Tibial nerve (tissue), 4 donors: ENCODE data around the gene DLX2. TPM values are rescaled to one million over a fixed set of nuclear protein-coding genes. Genes with fewer than 3 reads are reported as not detected.
"Not testable (repeated sequence)": the region's sequence is repeated elsewhere in the genome, so short reads cannot be mapped to it uniquely, and the experiment has no call there.

Experiments used
- DNase-seq, 2 donors: peaks; one replicate each; pipeline ENCODE4 v3.0.0-alpha.2; 2019; ENCODE audit warnings: low spot score in 2 of 2
- H3K27ac ChIP-seq, 4 donors: fragments of 200-600 bp; sonication (generic) in 3 of 4; one replicate each; pipeline ENCODE4 v1.5.1; 2017 to 2019; ENCODE audit warnings: mild to moderate bottlenecking in 1 of 4
- H3K27me3 ChIP-seq, 2 donors: fragments of 200-600 bp; sonication (generic) in 1 of 2; one replicate each; pipeline versions ENCODE4 v1.5.1 to v1.6.0; 2017 to 2019
- H3K36me3 ChIP-seq, 3 donors: fragments of 200-600 bp; sonication (generic); one replicate each; pipeline ENCODE4 v1.5.1; 2018 to 2019
- H3K4me1 ChIP-seq, 4 donors: fragments of 200-600 bp; sonication (generic) in 3 of 4; one replicate each; pipeline ENCODE4 v1.5.1; 2017 to 2019
- H3K4me3 ChIP-seq, 4 donors: fragments of 200-600 bp; sonication (generic) in 3 of 4; one replicate each; pipeline ENCODE4 v1.5.1; 2017 to 2019; ENCODE audit warnings: mild to moderate bottlenecking in 1 of 4, moderate library complexity in 1 of 4
- H3K9me3 ChIP-seq, 4 donors: fragments of 200-600 bp; sonication (generic) in 3 of 4; one replicate each; pipeline ENCODE4 v1.5.1; 2017 to 2019
- EP300 ChIP-seq, 2 donors: sonication (generic); formaldehyde crosslinking; IDR thresholded peaks; one replicate each; pipeline ENCODE4 v1.6.1; 2017; ENCODE audit warnings: antibody characterized with exemption in 2 of 2, mild to moderate bottlenecking in 1 of 2
- POLR2A ChIP-seq, 2 donors: fragments of 450-650 bp; IDR thresholded peaks; one replicate each; pipeline ENCODE4 v1.6.1; 2017; ENCODE audit warnings: antibody characterized with exemption in 2 of 2, mild to moderate bottlenecking in 2 of 2, moderate library complexity in 2 of 2
- WGBS, 2 donors: methylation state at CpG; one replicate each; pipeline ENCODE4 v1.1.5; 2018; 5-methylcytosine and 5-hydroxymethylcytosine counted together
- total RNA-seq, 4 donors: library from RNA; depleted of rRNA; stranded (reverse); fragments of >200 nt; gene quantifications; one replicate each; pipeline ENCODE4 v1.1.0, GENCODE V29; 2016
- TF ChIP-seq, protein P1 (sequence below), 5 experiments: fragments of 200-600 bp in 3 of 5; fragments of 450-650 bp in 2 of 5; sonication (generic) in 3 of 5; IDR thresholded peaks; one replicate each; pipeline ENCODE4 v1.5.1; 2016 to 2019; ENCODE audit warnings: antibody characterized with exemption in 5 of 5, mild to moderate bottlenecking in 3 of 5, moderate library complexity in 2 of 5

DLX2 gene
- total RNA-seq, 4 donors from 2014 or later = not detected

GRCh38 chr2:172073518-172073917 is 29.2 kb downstream of the DLX2 start:
- H3K4me1 ChIP-seq = no peaks in the 10 kb centered on the region
- 96 to 98% methylated on average over 4 of the region's 4 CpGs for WGBS, 2 donors
- no peak overlapping the region for H3K27ac ChIP-seq
- no peak for DNase-seq
- TF ChIP-seq EP300 (IDR thresholded peaks at IDR 0.05) (no peak), POLR2A (IDR thresholded peaks at IDR 0.05) (no peak)
- TF ChIP-seq, protein P1, sequence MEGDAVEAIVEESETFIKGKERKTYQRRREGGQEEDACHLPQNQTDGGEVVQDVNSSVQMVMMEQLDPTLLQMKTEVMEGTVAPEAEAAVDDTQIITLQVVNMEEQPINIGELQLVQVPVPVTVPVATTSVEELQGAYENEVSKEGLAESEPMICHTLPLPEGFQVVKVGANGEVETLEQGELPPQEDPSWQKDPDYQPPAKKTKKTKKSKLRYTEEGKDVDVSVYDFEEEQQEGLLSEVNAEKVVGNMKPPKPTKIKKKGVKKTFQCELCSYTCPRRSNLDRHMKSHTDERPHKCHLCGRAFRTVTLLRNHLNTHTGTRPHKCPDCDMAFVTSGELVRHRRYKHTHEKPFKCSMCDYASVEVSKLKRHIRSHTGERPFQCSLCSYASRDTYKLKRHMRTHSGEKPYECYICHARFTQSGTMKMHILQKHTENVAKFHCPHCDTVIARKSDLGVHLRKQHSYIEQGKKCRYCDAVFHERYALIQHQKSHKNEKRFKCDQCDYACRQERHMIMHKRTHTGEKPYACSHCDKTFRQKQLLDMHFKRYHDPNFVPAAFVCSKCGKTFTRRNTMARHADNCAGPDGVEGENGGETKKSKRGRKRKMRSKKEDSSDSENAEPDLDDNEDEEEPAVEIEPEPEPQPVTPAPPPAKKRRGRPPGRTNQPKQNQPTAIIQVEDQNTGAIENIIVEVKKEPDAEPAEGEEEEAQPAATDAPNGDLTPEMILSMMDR (IDR thresholded peaks at IDR 0.05) = no peak
- peaks cover 0 to 13% (median 0%) of the 10 kb centered on the region in 3 donors for H3K36me3 ChIP-seq
- H3K4me3 ChIP-seq = no peak overlapping the region
- no peaks in the 10 kb centered on the region for H3K9me3 ChIP-seq
- H3K27me3 ChIP-seq = no peaks in the 10 kb centered on the region

- DNase-seq = no peak
- H3K27ac ChIP-seq = no peak overlapping the region
- no peak for TF ChIP-seq EP300 (IDR thresholded peaks at IDR 0.05)
- no peak for TF ChIP-seq POLR2A (IDR thresholded peaks at IDR 0.05)
- TF ChIP-seq, protein P1 (IDR thresholded peaks at IDR 0.05) = no peak
- H3K4me1 ChIP-seq = no peaks in the 10 kb centered on the region
- 95 to 98% methylated on average over 2 of the region's 2 CpGs for WGBS, 2 donors
- H3K36me3 ChIP-seq = peaks cover 0 to 19% (median 0%) of the 10 kb centered on the region in 3 donors
- no peaks in the 10 kb centered on the region for H3K27me3 ChIP-seq
- H3K4me3 ChIP-seq = no peak overlapping the region
- no peaks in the 10 kb centered on the region for H3K9me3 ChIP-seq
Measured at GRCh38 chr2:172072706-172073105, 30.0 kb downstream of the DLX2 start.

DNA sequence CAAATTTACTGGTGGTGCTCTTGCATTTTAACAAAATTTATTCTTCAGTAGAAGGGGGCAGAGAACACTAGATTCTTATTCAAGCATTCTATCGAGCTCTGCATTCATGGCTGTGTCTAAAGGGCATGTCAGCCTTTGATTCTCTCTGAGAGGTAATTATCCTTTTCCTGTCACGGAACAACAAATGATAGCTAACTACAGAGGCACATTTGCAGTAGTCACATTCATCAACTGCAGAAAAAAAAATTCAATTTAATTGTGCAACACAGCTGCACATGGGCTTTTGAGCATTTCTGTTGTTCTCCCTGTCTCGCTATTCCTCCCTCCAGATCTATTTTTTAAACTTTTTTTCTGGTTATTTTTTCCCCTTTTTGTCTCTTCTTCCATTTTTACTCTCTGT is 30.4 kb downstream of the DLX2 start:
- Histone ChIP-seq H3K36me3 (peaks cover 0 to 21% (median 0%) of the 10 kb centered on the region in 3 donors), H3K27me3 (no peaks in the 10 kb centered on the region), H3K9me3 (no peaks in the 10 kb centered on the region), H3K4me1 (no peaks in the 10 kb centered on the region), H3K27ac (no peak overlapping the region), H3K4me3 (no peak overlapping the region)
- no peak for TF ChIP-seq POLR2A (IDR thresholded peaks at IDR 0.05)
- TF ChIP-seq EP300 (IDR thresholded peaks at IDR 0.05) = no peak
- TF ChIP-seq, protein P1 (IDR thresholded peaks at IDR 0.05) = no peak
- DNase-seq = no peak
- 89 to 95% methylated on average over 3 of the region's 3 CpGs for WGBS, 2 donors

DNA sequence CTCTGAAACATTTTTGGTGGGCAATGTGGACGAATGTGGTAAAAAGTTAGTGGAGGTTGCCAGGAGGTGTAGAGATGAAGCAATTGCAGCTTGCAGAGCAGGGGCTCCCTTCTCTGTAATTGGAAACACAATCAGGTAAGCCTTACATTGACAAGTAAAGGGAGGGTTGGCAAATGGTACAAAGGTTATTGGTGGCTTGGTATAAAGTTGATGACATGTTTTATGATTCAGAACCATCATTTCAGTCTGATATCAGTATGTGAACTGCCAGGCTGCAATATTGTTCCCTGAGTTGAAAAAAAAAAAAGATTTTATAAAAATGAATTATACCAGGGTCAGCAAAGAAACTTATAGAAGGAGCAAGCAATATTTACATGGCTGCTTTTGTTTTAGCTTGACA is 31.8 kb downstream of the DLX2 start:
- WGBS, 2 donors = 89 to 95% methylated on average over 1 of the region's 1 CpG
- no peaks in the 10 kb centered on the region for H3K9me3 ChIP-seq
- no peak overlapping the region for H3K4me3 ChIP-seq
- no peak for TF ChIP-seq POLR2A (IDR thresholded peaks at IDR 0.05)
- TF ChIP-seq EP300 (IDR thresholded peaks at IDR 0.05) = no peak
- TF ChIP-seq, protein P1 (IDR thresholded peaks at IDR 0.05) = no peak
- peaks cover 0 to 33% (median 0%) of the 10 kb centered on the region in 3 donors for H3K36me3 ChIP-seq
- DNase-seq = no peak
- H3K27me3 ChIP-seq = no peaks in the 10 kb centered on the region
- H3K27ac ChIP-seq = no peak overlapping the region
- H3K4me1 ChIP-seq = no peaks in the 10 kb centered on the region

DNA sequence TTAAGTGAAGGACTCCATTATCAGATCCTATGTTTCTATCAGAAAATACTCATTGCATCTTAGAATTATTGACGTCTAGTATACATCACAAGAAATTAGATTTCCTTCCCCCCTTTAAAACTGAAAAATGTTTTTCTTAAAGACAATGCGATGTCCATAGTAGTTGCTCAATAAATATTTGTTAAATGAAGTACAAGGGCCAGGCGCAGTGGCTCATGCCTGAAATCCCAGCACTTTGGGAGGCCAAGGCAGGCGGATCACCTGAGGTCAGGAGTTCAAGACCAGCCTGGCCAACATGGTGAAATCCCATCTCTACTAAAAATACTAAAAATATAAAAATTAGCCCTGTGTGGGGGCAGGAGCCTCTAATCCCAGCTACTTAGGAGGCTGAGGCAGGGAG is 34.8 kb downstream of the DLX2 start:
- H3K27ac ChIP-seq, H3K9me3 ChIP-seq: not testable (repeated sequence)

DNA sequence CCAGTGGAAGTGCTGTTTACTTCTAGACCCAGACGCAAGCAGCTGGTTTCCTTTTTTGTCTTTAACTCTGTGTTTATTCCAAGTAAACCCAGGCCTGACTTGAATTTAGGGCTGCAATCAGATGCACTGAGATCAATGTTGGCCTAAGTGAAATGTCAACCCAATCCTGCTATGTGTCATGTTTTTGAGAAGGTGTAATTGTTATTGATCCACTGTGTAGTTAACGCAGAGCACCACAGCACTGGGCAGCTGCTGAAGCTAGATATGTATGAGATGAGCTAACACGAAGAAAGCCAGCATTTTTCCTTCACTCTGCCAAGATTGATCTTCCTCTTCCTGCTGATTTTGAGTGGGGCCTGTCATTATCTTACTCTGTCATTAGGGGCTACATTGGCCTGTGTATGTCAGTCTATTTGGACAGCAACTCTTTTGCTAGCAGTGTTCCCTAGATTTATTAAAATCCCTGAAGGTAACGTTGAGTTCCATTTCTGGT is 36.3 kb downstream of the DLX2 start:
- DNase-seq = no peak
- WGBS, 2 donors = 73 to 75% methylated on average over 4 of the region's 4 CpGs
- TF ChIP-seq EP300 (IDR thresholded peaks at IDR 0.05) = no peak
- TF ChIP-seq POLR2A (IDR thresholded peaks at IDR 0.05) = no peak
- TF ChIP-seq, protein P1 (IDR thresholded peaks at IDR 0.05) = no peak
- Histone ChIP-seq H3K27ac (no peak overlapping the region), H3K27me3 (no peaks in the 10 kb centered on the region), H3K4me3 (no peak overlapping the region), H3K4me1 (no peaks in the 10 kb centered on the region), H3K36me3 (peaks cover 0 to 38% (median 0%) of the 10 kb centered on the region in 3 donors), H3K9me3 (no peaks in the 10 kb centered on the region)

More for the DNA sequence above, 34.8 kb downstream of the DLX2 start:
- DNase-seq, H3K4me3 ChIP-seq, H3K4me1 ChIP-seq, H3K27me3 ChIP-seq: not testable (repeated sequence)
- H3K36me3 ChIP-seq = peaks cover 0 to 37% (median 0%) of the 10 kb centered on the region in 3 donors
- 89 to 96% methylated on average over 4 of the region's 4 CpGs for WGBS, 2 donors
